HG02588 (cell line): ENCODE results near the gene ZCCHC14.
A peak's percentile ranks its signal among the peaks of the same experiment; 100 is the strongest.
"Not testable (repeated sequence)": the region's sequence is repeated elsewhere in the genome, so short reads cannot be mapped to it uniquely, and the experiment has no call there.

Experiments
- ATAC-seq: cut with Tn5 transposase; IDR thresholded peaks from one replicate; pipeline ENCODE4 v1.9.1; 2021; ENCODE audit warnings: mild to moderate bottlenecking, moderate library complexity; ENCODE audit not compliant: unreplicated experiment

ZCCHC14 gene

DNA sequence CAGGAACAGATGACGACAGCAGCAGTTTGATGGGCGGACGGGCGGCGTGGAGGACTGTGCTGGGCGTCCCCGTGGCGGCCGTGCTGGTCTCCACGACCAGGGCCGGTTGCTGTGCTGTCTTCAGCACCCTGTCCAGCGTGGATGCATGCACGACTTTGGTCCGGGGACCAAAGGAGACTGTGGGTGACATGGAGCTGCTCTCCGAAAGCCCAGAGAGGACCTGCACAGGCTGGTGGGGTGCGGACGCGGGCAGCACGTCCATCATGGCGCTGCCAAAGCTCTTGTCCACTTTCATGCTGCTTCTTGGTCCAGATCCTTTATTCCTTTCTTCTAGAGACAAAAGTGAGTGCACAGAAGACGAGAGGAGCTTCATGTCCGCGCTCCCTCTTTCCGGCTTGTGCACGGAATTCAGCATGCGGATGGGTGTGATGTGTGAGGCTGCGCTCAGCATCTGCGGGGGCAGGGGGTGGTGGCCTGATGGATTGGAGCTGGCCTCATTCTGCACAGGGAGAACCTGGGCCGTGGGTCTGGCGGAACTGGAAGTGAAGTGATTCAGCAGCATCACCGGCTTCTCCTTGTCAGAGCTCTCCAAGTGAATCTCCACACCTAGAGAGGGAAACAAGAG lies 80.3 kb downstream of the ZCCHC14 start:
- no peak for ATAC-seq

DNA sequence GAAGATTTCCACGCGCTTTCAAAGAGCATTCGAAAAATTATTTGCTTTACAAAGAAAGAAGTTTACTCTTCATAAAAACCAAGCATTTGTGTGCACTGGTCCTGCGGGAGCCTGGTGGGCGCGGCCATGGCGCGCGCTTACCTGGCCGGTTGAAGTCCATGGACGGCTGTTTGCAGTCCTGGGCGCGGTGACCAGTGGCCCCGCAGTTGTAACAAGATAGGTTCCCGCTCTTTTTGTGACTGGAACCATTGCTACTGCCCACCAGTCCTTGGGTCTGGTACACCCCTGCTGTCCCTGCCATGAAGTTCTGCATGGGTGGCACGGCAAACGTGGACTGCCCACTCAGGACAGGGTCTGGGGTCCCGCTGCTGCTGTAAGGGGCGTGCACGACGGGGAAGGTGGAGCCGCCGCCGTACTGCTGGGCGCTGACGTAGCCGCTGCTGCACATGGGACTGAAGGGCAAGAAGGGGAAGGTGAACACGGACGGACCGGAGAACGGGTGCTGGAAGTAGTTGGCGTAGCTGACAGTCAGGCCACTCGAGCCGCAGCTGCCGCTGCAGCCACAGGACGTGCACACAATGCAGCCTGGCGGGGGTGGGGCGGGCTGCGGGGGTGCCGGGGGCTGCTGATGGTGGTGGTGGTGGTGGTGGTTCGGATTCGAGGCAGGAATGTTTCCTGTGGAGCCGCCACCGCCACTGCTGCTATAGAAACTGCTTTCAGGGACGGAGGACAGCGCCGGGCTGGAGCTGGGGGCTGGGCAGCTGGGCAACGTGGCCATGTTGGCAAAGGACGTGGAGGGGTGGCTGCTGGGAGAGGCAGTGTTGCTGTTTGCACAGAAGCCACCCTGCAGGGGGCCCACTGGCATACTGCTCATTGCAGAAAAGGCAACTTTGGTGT lies 81.2 kb downstream of the ZCCHC14 start:
- no peak for ATAC-seq

DNA sequence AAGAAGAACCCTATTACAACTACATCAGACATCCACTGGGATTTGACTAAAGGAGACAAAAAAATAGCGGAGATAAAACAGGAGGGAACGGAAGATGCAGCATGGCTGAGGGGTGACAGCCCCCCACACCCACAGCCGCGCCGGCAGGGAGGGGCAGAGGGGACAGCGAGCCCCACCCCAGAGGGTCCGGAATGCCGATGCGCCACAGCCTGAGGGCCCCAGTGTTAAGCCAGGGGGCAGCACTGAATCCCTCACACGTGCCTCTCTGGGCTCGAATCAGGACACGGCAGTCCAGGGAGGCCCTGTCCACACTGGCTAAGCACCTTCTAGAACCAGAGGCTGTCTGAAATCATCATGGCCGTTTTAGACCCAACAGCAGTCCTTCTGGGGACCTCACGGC lies 81.9 kb downstream of the ZCCHC14 start:
- ATAC-seq, result no peak

DNA sequence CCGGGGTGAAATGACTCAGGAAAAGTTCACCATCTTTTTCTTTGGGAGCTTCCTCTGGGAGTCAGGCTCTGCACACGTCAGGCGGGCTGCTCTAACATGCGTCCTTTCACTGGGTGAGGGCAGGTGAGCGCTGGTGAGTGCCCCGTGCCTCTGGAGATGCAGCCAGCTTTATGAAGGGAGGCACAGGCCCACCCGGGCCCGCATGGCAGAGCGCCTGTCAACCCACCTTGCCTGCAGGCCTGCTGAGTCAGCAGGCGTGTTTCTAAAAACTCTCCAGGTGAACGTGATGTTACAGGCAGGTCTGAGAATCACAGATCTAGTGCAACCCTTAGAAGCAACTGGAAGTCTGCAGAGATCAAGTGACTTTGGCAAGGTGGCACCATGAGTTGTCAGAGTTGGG lies 82.3 kb downstream of the ZCCHC14 start:
- no peak for ATAC-seq

DNA sequence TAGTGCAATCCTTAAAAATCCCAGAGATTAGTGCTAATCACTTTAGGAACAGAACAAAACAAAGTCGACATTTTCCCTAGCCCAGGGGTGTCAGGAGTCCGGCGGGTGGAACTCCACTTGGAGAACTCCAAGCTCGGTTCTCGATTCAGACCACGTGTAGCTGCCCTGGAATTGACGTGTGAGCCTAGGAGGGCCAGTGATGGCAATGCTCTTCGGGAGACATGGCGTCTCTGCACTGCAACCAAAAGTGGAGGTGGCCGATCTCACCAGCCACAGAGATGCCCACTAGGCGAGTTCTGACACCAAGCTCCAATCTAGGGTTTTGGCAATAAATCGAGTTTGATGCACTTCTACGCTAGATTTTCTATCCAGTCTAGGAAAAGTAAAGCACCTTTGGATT lies 83.0 kb downstream of the ZCCHC14 start:
- ATAC-seq, result no peak

DNA sequence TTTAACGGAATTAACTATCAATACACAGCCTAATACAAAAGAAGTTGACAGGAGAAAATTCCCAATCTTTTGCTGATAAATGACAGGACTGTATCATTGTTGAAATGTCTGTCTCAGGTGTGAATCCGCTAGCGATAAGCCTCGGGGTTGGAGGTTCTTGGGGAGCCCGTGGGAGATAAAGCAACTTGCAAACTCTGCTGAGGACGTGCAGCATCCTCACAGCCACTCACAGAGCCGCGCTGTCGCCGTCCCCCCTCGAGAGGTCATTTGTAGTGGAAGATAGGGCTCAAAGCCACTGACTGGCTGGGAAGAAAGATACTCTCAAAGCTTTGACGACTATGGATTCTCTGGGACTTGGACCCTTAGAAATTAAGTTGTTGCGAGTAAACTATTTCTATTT lies 83.7 kb downstream of the ZCCHC14 start:
- no peak for ATAC-seq

DNA sequence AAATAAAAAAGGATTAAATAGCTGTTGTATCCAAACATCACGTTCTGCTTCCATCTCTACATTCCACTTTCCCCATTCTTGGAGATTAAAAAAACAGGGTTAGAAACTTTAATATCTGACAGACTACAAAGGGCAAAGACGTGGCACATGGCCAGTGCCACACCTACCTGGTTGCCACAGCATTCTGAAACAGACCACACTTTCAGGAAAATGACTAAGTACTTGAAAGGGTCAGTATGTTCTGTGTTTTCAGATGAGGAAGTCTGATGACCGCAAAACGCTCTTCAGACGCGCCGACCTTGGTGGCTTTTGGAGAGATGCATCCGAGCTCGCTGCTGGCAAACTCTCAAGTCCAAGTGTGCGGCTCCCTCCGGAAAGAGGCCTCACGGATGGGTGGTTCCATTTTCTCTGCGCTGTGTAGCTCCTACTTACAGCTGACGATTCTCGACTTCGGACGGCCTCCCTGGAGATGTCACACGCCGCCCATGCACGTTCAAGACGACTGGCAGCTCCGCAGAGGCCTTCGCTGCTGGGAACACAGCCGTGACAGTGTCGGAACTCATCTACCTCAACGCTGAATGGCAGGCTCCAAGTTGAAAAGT lies 85.2 kb downstream of the ZCCHC14 start:
- no peak for ATAC-seq

DNA sequence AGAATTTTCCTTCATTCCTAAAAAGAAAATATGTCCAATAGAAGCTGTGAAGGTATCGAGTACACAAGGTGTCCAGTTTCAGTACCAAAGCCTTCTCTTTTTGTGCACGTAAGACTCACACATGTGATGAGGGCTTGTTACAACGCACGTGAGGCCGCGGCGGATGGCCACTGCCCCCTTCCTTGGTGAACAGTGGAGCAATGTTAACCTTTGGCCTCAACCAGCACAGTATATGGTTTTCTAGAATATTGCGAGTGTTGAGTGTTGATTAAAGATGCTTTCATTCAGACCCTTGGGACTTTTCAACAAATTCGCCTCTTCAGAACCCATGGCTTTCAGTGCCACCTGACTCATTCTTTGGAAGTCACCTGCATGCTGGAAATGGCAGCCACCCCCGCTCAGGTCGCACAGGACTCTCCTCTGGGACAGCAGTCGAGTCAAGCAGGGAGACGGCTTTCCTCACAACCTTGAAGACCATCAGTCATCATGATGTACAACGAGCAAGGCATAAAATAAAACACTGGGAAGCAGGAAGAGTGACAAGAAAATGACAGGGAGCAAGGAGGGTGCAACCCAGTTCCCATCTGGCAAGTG lies 86.2 kb downstream of the ZCCHC14 start:
- ATAC-seq, result no peak

DNA sequence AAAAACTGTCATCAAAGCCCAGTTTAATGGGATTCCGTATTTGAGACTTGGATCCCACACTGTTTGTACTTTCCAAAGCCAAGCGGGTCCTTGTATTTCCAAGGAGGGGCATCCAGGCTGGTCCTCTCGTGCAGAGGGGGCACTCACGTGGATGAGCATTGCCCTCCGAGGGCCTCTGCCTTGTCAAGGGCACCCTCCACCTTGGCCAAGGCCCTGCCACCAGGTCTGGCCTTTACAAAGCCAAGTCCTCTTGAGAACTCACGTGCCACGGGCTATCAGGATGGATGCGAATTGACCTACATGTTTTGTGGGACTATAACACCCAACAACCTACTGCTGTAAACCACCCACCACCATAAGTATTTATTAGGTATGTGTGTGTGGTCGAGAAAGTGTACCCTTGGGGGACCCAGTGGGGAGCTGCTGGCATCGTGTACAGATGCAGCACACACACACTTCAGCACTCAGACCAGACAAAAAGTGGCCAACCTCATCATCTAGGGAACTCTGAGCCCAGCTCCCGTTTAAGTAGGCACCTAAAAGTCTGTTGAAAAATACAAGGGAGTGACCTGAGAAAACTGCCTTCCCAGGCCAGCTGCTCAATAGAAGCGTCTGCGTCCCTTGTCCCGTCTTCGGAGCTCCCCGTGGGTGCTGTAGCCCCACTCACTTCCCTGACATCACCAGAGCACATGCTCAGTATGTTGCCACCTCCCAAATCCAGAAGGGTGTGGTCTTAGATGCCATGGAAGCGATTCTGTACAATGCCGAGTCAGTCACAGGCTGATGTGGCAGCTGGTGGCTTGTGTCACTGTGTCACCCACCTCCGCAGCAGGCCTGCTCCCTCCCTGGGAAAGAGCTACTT lies 87.8 kb downstream of the ZCCHC14 start:
- no peak for ATAC-seq

DNA sequence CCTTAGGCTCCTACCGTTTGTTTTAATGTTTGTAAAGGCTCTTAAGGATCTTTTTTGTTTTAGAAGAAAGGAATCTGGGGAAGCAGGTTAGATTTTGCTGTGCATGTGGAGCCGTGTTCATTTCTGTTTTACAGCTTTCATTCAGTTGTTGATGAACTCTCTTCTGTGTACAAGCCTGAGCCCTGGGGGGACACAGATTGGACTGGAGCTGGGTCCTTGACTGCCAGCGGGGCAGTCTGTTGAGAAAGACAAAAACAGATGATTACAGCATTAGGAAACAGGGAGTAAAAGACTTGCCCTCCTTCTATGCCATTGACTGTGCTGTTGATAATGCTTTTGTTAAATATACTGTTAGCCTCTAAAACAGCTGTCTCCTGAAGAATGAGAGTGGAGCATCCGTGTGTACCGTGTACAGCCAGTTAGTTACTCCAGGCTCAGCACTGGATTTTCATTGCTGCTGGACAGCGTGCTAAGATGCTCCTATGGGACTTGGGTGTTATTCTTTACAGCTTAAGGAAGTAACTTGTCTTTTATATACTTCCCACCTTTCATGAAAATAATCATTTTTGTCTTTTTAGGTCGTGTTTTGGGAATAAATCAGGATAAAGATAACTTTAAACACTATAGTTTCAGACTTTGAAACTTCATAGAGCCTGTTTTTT lies 97.5 kb downstream of the ZCCHC14 start:
- no peak for ATAC-seq

DNA sequence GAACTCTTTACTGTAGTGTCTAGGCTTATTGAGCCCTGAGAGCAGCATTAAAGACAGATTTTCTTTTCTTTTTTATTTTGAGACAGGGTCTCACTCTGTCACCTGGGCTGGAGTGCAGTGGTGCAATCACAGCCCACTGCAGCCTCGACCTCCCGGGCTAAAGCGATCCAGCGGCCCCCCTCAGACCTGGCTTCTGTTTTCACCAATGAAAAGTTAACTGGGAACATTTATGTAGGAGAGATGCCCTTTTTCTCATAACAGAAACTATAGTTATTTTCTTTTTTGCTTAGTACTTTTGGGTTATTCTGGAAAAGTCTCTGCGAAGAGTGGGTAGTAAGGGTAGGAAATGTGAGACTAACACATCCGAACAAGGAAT lies 99.2 kb downstream of the ZCCHC14 start:
- no peak for ATAC-seq

DNA sequence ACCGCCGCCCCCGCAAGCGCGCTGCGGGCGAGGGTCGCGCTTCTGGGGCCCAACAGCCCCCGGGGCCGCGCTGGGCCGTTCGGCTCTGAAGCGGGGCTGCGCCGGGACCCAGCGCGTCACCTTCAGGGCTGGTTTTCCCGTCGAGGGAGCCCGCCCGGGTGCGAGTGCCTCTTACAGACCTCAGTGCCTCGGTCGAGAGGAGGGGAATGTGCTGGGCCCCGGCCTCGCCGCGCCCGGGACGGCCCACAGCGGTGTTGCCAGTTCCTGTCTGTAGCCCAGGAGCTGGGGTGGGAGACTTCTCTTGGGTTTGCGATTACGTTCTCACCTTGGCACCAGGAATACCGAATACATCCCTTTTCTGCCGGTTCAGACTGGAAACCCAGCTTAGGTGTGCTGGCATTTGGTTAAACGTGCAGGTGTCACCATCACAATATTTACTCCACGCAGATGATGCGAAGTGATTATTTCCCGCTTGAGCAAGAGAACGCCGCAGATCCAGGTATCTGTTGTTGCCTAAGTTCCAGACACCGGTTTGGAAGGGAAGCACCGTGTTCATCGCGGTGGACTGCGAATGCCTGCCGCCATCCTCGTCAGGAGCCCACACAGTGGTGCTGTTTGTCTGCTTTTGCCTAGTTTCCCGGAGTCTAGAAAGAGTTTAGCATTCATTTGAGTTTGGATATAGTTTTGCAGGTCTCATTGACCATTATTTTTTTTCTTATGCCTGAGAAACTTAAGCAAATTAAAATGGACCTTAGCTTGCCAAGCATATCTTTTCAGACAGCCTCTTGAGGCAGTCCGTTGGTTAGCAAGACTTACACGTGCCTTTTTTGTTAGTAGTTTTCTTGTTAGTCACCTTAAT lies 99.8 kb downstream of the ZCCHC14 start:
- no peak for ATAC-seq

DNA sequence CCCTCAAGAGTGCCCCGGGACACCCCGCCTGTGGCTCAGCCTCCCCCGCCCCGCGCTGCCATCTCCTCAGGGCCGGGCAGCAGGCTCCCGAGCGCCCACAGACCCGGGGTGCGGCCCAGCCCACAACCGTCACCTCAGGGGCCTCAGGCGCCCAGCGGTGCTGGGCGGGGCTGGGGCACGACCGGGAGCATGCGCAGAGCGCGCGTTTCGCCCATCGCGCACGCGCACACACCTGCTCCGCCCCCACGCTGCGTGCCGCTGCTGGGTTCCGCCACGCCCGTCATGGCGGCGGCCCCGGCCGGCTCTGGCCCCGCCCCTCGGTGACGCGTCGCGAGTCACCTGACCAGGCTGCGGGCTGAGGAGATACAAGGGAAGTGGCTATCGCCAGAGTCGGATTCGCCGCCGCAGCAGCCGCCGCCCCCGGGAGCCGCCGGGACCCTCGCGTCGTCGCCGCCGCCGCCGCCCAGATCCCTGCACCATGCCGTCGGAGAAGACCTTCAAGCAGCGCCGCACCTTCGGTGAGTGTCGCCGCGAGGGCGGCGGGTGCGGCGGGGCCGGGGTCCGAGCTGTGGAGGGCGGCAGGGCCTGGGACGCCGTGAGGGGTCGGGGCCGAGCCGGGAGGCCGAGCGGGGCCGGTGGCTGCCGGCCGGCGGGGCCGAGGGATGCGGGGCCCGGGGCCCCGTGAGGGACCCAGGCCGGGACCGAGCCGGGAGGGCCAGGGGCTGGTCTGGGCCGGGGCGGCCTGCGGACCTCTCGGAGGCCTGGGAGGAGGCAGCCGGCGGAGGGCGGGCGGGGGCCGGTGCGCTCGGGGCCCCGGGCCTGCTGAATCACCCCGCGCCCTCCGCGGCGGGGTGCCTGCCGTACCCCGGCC lies 100.6 kb downstream of the ZCCHC14 start, which contains the start of gene MAP1LC3B:
TSS of gene MAP1LC3B (plus strand) at position 387 of the 871 bp plus-strand sequence. CDS start at position 479, 92 bp downstream.
- ATAC-seq, result peak; percentile 57

DNA sequence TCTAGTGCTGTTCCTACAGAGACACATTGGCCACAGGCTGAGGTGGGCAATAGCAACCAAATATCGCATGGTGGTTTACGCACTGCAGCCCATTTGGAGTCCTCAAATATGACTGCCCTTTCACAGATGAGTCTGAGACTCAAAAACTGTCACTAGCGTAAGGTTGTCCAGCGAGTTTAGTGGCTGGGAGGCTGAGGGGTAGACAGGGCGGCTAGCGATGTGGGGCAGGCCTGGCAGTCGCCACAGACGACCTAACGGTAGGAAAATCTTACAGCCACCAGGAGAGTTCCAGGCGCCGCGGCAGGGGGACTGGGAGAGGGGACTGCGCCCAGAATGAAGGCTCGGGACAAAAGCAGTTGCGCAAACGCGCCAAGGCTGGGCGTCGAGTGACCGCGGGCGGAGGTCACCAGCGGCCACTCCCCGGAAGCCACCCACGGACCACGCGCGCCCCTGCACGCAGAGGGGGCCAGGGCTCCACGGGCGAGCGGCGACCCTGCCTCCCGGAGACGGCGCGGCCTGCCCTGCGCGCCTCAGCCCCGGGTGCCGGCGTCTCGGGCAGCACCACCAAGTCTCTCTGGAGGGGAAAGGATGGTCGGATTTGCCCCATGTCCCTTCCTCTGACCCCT lies 101.4 kb downstream of the ZCCHC14 start:
- ATAC-seq, result peak; percentile 14

DNA sequence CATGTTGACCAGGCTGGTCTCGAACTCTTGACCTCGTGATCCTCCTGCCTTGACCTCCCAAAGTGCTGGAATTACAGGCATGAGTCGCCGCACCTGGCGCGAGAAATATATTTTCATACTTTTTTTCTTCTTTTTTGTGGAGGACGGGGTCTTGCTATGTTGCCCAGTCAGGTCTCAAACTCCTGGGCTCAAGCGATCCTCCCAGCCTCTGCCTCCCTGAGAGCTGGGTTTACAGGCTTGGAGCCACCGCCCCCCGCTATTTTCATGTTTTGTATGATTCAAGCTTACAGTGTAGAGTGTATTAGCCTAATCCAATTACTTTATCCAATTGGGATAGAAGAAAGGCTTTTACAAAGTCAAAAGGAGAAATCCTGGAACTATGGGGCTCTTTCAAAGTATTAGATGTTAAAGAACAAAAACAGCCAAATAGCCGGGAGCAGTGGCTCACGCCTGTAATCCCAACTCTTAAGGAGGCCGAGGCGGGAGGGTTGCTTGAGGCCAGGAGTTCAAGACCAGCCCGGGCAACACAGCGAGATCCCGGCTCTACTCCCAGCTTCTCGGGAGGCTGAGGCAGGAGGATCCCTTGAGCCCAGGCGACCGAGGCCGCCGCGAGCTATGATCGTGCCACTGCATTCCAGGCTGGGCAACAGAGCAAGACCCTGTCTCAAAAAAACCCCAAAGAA lies 102.0 kb downstream of the ZCCHC14 start:
- no peak for ATAC-seq

DNA sequence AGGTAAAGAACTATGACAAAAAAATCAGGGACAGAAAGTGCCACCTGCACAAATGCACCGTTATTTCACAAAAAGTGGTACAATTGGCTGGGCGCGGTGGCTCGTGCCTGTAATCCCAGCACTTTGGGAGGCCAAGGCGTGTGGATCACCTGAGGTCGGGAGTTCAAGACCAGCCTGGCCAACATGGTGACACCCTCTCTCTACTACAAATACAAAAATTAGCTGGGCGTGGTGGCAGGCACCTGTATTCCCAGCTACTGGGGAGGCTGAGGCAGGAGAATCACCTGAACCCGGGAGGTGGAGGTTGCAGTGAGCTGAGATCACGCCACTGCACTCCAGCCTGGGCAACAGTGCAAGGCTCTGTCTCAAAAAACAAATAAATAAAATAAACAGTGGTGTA lies 102.9 kb downstream of the ZCCHC14 start:
- not testable (repeated sequence) for ATAC-seq

DNA sequence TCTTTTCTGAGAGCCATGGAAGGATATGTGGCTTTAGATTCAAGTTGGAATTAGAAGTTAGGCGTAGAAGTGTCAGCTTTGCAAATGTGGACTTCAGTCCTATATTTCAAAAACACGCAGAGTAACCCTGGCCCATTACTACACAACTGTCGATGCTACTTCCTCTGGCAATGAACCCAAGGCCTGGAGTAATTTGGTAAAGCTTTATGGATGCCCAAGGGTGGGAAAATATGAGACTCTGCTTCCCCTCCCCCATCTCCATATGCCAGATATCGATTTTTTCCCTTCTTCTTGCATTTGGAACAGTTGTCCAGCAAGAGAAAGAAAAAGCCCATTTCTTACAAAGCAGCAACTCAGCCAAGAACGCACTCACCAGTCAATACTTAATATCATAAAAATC lies 103.6 kb downstream of the ZCCHC14 start:
- no peak for ATAC-seq
